Neural progenitor cell (in vitro differentiated cells): ENCODE data around the gene FSTL4. TPM values are rescaled to one million over a fixed set of nuclear protein-coding genes. Genes with fewer than 3 reads are reported as not detected.

ENCODE experiments used
- DNase-seq: peaks from one replicate; pipeline ENCODE4 v3.0.0-alpha.2; 2016; ENCODE audit warnings: low spot score
- H2AFZ ChIP-seq: fragments of 200-600 bp; sonication (generic); replicated peaks from 2 replicates; pipeline ENCODE4 v1.6.1; 2016; ENCODE audit warnings: antibody characterized with exemption
- H3F3A ChIP-seq: fragments of 200-600 bp; sonication (generic); 2 replicates; pipeline ENCODE4 v1.6.1; 2016; ENCODE audit warnings: antibody characterized with exemption, low read depth
- H3K27ac ChIP-seq: fragments of 200-600 bp; sonication (generic); 2 replicates; pipeline ENCODE4 v1.5.1; 2016; ENCODE audit warnings: mild to moderate bottlenecking
- H3K27me3 ChIP-seq: fragments of 200-600 bp; sonication (generic); 2 replicates; pipeline ENCODE4 v1.6.1; 2016; ENCODE audit warnings: mild to moderate bottlenecking, moderate library complexity
- H3K36me3 ChIP-seq: fragments of 200-600 bp; sonication (generic); 2 replicates; pipeline ENCODE4 v1.5.1; 2016
- H3K4me1 ChIP-seq: fragments of 200-600 bp; sonication (generic); 2 replicates; pipeline ENCODE4 v1.6.1; 2016; ENCODE audit warnings: mixed run types
- H3K4me2 ChIP-seq: fragments of 200-600 bp; sonication (generic); 2 replicates; pipeline ENCODE4 v1.6.1; 2016
- H3K4me3 ChIP-seq: fragments of 200-600 bp; sonication (generic); 2 replicates; pipeline ENCODE4 v1.5.1; 2016
- H3K79me2 ChIP-seq: fragments of 200-600 bp; sonication (generic); 2 replicates; pipeline ENCODE4 v1.6.1; 2016; ENCODE audit warnings: low read depth
- H3K9ac ChIP-seq: fragments of 200-600 bp; sonication (generic); 2 replicates; pipeline ENCODE4 v1.6.1; 2016
- H3K9me3 ChIP-seq: fragments of 200-600 bp; sonication (generic); 2 replicates; pipeline ENCODE4 v1.5.1; 2016; ENCODE audit warnings: low read depth
- H4K20me1 ChIP-seq: fragments of 200-600 bp; sonication (generic); 2 replicates; pipeline ENCODE4 v1.6.1; 2016; ENCODE audit warnings: low read depth
- H3K27ac Mint-ChIP-seq: 3 replicates; pipeline ENCODE4 v1.8.0; 2021; ENCODE audit warnings: mixed read lengths
- H3K27me3 Mint-ChIP-seq: 2 replicates; pipeline ENCODE4 v1.8.0; 2022; ENCODE audit warnings: low read depth, mild to moderate bottlenecking, inconsistent platforms, moderate library complexity, mixed read lengths; ENCODE audit not compliant: insufficient read depth
- H3K36me3 Mint-ChIP-seq: 3 replicates; pipeline ENCODE4 v1.8.0; 2021; ENCODE audit warnings: mixed read lengths
- H3K4me1 Mint-ChIP-seq: 3 replicates; pipeline ENCODE4 v1.8.0; 2021; ENCODE audit warnings: mixed read lengths
- H3K4me3 Mint-ChIP-seq: 3 replicates; pipeline ENCODE4 v1.8.0; 2021; ENCODE audit warnings: mild to moderate bottlenecking, moderate library complexity, mixed read lengths
- H3K9me3 Mint-ChIP-seq: 3 replicates; pipeline ENCODE4 v1.8.0; 2020; ENCODE audit warnings: mixed read lengths
- CTCF ChIP-seq: fragments of 200-600 bp; sonication (generic); IDR thresholded peaks from 2 replicates; pipeline ENCODE4 v1.5.1; 2017; ENCODE audit warnings: antibody characterized with exemption, mild to moderate bottlenecking
- EZH2 ChIP-seq: fragments of 200-600 bp; sonication (generic); IDR thresholded peaks from 2 replicates; pipeline ENCODE4 v1.6.1; 2017; ENCODE audit warnings: antibody characterized with exemption, mild to moderate bottlenecking, moderate library complexity
- EZH2phosphoT487 ChIP-seq: fragments of 200-600 bp; sonication (generic); IDR thresholded peaks from 2 replicates; pipeline ENCODE4 v1.6.1; 2017; ENCODE audit warnings: antibody characterized with exemption
- total RNA-seq: library from RNA; depleted of rRNA; stranded (reverse); fragments of >200 nt; gene quantifications from 2 replicates; pipeline ENCODE4 v1.2.3, GENCODE V29; 2015; ENCODE audit warnings: low replicate concordance

Gene FSTL4
- total RNA-seq, 1 donor from 2014 or later, result 0.95 TPM

- no peaks in the 10 kb centered on the region for H3K9me3 Mint-ChIP-seq
- Histone ChIP-seq H2AFZ (no peak overlapping the region), H4K20me1 (no peaks in the 10 kb centered on the region), H3F3A (no peaks in the 10 kb centered on the region), H3K9me3 (no peaks in the 10 kb centered on the region), H3K4me1 (no peaks in the 10 kb centered on the region), H3K4me3 (no peak overlapping the region), H3K36me3 (no peaks in the 10 kb centered on the region), H3K27me3 (no peaks in the 10 kb centered on the region), H3K27ac (no peak overlapping the region), H3K9ac (no peak overlapping the region), H3K79me2 (no peaks in the 10 kb centered on the region), H3K4me2 (no peak overlapping the region)
- no peak overlapping the region for H3K27ac Mint-ChIP-seq
- H3K4me1 Mint-ChIP-seq, result peaks cover 14% of the 10 kb centered on the region
- H3K36me3 Mint-ChIP-seq, result no peaks in the 10 kb centered on the region
- TF ChIP-seq CTCF, result no peak
- TF ChIP-seq EZH2phosphoT487, result no peak
- no peak for TF ChIP-seq EZH2
- no peak for DNase-seq
- no peak overlapping the region for H3K4me3 Mint-ChIP-seq
- H3K27me3 Mint-ChIP-seq, result no peaks in the 10 kb centered on the region
Observed at GRCh38 chr5:133292300-133292699, 320.0 kb downstream of the FSTL4 start.

- no peak overlapping the region for H2AFZ ChIP-seq
- TF ChIP-seq EZH2 (no peak), CTCF (no peak), EZH2phosphoT487 (no peak)
- no peaks in the 10 kb centered on the region for H3K9me3 Mint-ChIP-seq
- no peak overlapping the region for H3K9ac ChIP-seq
- H3K27ac ChIP-seq, result no peak overlapping the region
- no peaks in the 10 kb centered on the region for H4K20me1 ChIP-seq
- no peak overlapping the region for H3K4me3 ChIP-seq
- no peaks in the 10 kb centered on the region for H3K9me3 ChIP-seq
- no peaks in the 10 kb centered on the region for H3K27me3 ChIP-seq
- H3F3A ChIP-seq, result no peaks in the 10 kb centered on the region
- no peaks in the 10 kb centered on the region for H3K36me3 Mint-ChIP-seq
- no peaks in the 10 kb centered on the region for H3K4me1 ChIP-seq
- no peak overlapping the region for H3K27ac Mint-ChIP-seq
- H3K27me3 Mint-ChIP-seq, result no peaks in the 10 kb centered on the region
- H3K79me2 ChIP-seq, result no peaks in the 10 kb centered on the region
- no peaks in the 10 kb centered on the region for H3K36me3 ChIP-seq
- DNase-seq, result no peak
- H3K4me3 Mint-ChIP-seq, result no peak overlapping the region
- H3K4me1 Mint-ChIP-seq, result peaks cover 14% of the 10 kb centered on the region
- no peak overlapping the region for H3K4me2 ChIP-seq
Observed at GRCh38 chr5:133291524-133291923, 320.8 kb downstream of the FSTL4 start.

GRCh38 chr5:133290669-133291240 lies 321.6 kb downstream of the FSTL4 start:
- H3K36me3 ChIP-seq, result no peaks in the 10 kb centered on the region
- no peak overlapping the region for H3K9ac ChIP-seq
- Mint-ChIP-seq H3K9me3 (no peaks in the 10 kb centered on the region), H3K27me3 (no peaks in the 10 kb centered on the region), H3K4me3 (no peak overlapping the region), H3K27ac (no peak overlapping the region), H3K36me3 (no peaks in the 10 kb centered on the region), H3K4me1 (peaks cover 14% of the 10 kb centered on the region)
- H3K9me3 ChIP-seq, result no peaks in the 10 kb centered on the region
- H2AFZ ChIP-seq, result no peak overlapping the region
- no peak for TF ChIP-seq CTCF
- no peak for TF ChIP-seq EZH2phosphoT487
- no peak for TF ChIP-seq EZH2
- H3K4me3 ChIP-seq, result no peak overlapping the region
- no peak overlapping the region for H3K4me2 ChIP-seq
- no peak overlapping the region for H3K27ac ChIP-seq
- no peaks in the 10 kb centered on the region for H3K79me2 ChIP-seq
- no peaks in the 10 kb centered on the region for H3K4me1 ChIP-seq
- no peak for DNase-seq
- H3K27me3 ChIP-seq, result no peaks in the 10 kb centered on the region
- no peaks in the 10 kb centered on the region for H3F3A ChIP-seq
- H4K20me1 ChIP-seq, result no peaks in the 10 kb centered on the region
